NCI-H2171 (cell line): ENCODE results near the gene EDN3.

Source experiments
- DNase-seq: peaks from one replicate; lab custom pipeline; 2025; lab: John Stamatoyannopoulos, UW

Gene EDN3

GRCh38 chr20:59364611-59365010, 64.2 kb downstream of the EDN3 start:
- DNase-seq: no peak

GRCh38 chr20:59365611-59366285, 65.3 kb downstream of the EDN3 start:
- no peak for DNase-seq

GRCh38 chr20:59371431-59371830, 71.0 kb downstream of the EDN3 start:
- DNase-seq: no peak

- no peak for DNase-seq
Observed at GRCh38 chr20:59374261-59374660, 73.8 kb downstream of the EDN3 start.

- no peak for DNase-seq
Observed at GRCh38 chr20:59375541-59375940, 75.1 kb downstream of the EDN3 start.
